Natural killer cell (primary cell): ENCODE measurements around the gene CNDP1. TPM values are rescaled to one million over a fixed set of nuclear protein-coding genes. Genes with fewer than 3 reads are reported as not detected.
"Not testable (repeated sequence)": the region's sequence is repeated elsewhere in the genome, so short reads cannot be mapped to it uniquely, and the experiment has no call there.

Experiments used
- ATAC-seq, 3 donors: fragments of 150-1000 bp in 2 of 3; fragments of 200-7000 bp in 1 of 3; cut with Tn5 transposase; 1 replicate in 1 of 3; 2 replicates in 2 of 3; pipeline ENCODE4 v1.10.0; 2021; ENCODE audit warnings: mild to moderate bottlenecking in 2 of 3, moderate library complexity in 2 of 3
- DNase-seq, 2 donors: peaks; one replicate each; pipeline versions ENCODE4 v3.0.0 to v3.0.0-alpha.2; 2013 to 2021; ENCODE audit warnings: mixed read lengths in 1 of 2
- H3K27ac ChIP-seq: one replicate; pipeline ENCODE4 v1.5.1; 2013; ENCODE audit warnings: mild to moderate bottlenecking, low read length
- H3K27me3 ChIP-seq: one replicate; pipeline ENCODE4 v1.6.1; 2013; ENCODE audit warnings: low read length; ENCODE audit not compliant: control insufficient read depth, insufficient read depth
- H3K36me3 ChIP-seq: one replicate; pipeline ENCODE4 v1.6.1; 2013; ENCODE audit warnings: low read length; ENCODE audit not compliant: control insufficient read depth, insufficient read depth
- H3K4me1 ChIP-seq: one replicate; pipeline ENCODE4 v1.6.1; 2013; ENCODE audit warnings: low read length; ENCODE audit not compliant: control insufficient read depth, insufficient read depth
- H3K4me3 ChIP-seq: one replicate; pipeline ENCODE4 v1.5.1; 2013; ENCODE audit warnings: low read length
- H3K9me3 ChIP-seq: one replicate; pipeline ENCODE4 v1.6.1; 2013; ENCODE audit warnings: low read length; ENCODE audit not compliant: control insufficient read depth, insufficient read depth
- H3K27ac Mint-ChIP-seq, 2 donors: one replicate each; pipeline ENCODE4 v1.8.0; 2022; ENCODE audit warnings: mild to moderate bottlenecking in 2 of 2, mixed read lengths in 2 of 2, moderate library complexity in 1 of 2
- H3K27me3 Mint-ChIP-seq, 2 donors: one replicate each; pipeline ENCODE4 v1.8.0; 2022; ENCODE audit warnings: low read depth in 2 of 2, mixed read lengths in 2 of 2
- H3K36me3 Mint-ChIP-seq: one replicate; pipeline ENCODE4 v1.8.0; 2022; ENCODE audit warnings: mixed read lengths
- H3K4me1 Mint-ChIP-seq, 2 donors: one replicate each; pipeline ENCODE4 v1.8.0; 2022; ENCODE audit warnings: mixed read lengths in 2 of 2
- H3K4me3 Mint-ChIP-seq: one replicate; pipeline ENCODE4 v1.8.0; 2022; ENCODE audit warnings: mild to moderate bottlenecking, moderate library complexity, mixed read lengths
- H3K9me3 Mint-ChIP-seq, 2 donors: one replicate each; pipeline ENCODE4 v1.8.0; 2022; ENCODE audit warnings: mixed read lengths in 2 of 2
- CTCF ChIP-seq: fragments of 200-600 bp; IDR thresholded peaks from one replicate; pipeline ENCODE4 v1.8.0; 2022; ENCODE audit warnings: antibody characterized with exemption
- WGBS: methylation state at CpG from one replicate; pipeline ENCODE4 v1.1.7; 2013; ENCODE audit warnings: missing lambda C conversion rate; ENCODE audit not compliant: insufficient coverage; 5-methylcytosine and 5-hydroxymethylcytosine counted together
- intact Hi-C: fragments of 100-400 bp; cut with micrococcal nuclease; formaldehyde crosslinking; loops from one replicate; pipeline ENCODE4 v1.14.2; 2022
- total RNA-seq, 4 donors: library from RNA; stranded (reverse); fragments of 120-200 nt in 1 of 4; gene quantifications; one replicate each; pipeline versions ENCODE4 v1.2.3 to v1.2.4, GENCODE V29; 2013 to 2022

The CNDP1 gene
- total RNA-seq, 3 donors from 2014 or later (not counting 1 experiment from before 2014, with no cell fraction given), result 0.31 to 0.60 (median 0.57) TPM

- Histone ChIP-seq H3K4me3 (no peak overlapping the region), H3K27ac (no peak overlapping the region), H3K9me3 (no peaks in the 10 kb centered on the region), H3K36me3 (peaks cover 40% of the 10 kb centered on the region), H3K4me1 (no peaks in the 10 kb centered on the region), H3K27me3 (no peaks in the 10 kb centered on the region)
- H3K4me3 Mint-ChIP-seq, result no peak overlapping the region
- intact Hi-C loops, result no loop called here
- H3K36me3 Mint-ChIP-seq, result peaks cover 11% of the 10 kb centered on the region
- no peaks in the 10 kb centered on the region for H3K9me3 Mint-ChIP-seq
- DNase-seq (no peak), ATAC-seq (no peak)
- no peak for TF ChIP-seq CTCF
- H3K27ac Mint-ChIP-seq, result no peak overlapping the region
- peaks cover 0 to 6% of the 10 kb centered on the region in 2 donors for H3K4me1 Mint-ChIP-seq
- H3K27me3 Mint-ChIP-seq, result no peaks in the 10 kb centered on the region
- 94% methylated on average over 23 of the region's 23 CpGs for WGBS
Observed at GRCh38 chr18:74522635-74523548, 11.4 kb upstream of the CNDP1 start.

- Histone ChIP-seq H3K4me1 (no peaks in the 10 kb centered on the region), H3K36me3 (peaks cover 29% of the 10 kb centered on the region), H3K27me3 (no peaks in the 10 kb centered on the region), H3K9me3 (no peaks in the 10 kb centered on the region), H3K4me3 (no peak overlapping the region), H3K27ac (no peak overlapping the region)
- peaks cover 11% of the 10 kb centered on the region for H3K36me3 Mint-ChIP-seq
- no peak for ATAC-seq
- intact Hi-C loops, result no loop called here
- no peaks in the 10 kb centered on the region for H3K9me3 Mint-ChIP-seq
- no peak overlapping the region for H3K4me3 Mint-ChIP-seq
- no peak overlapping the region for H3K27ac Mint-ChIP-seq
- DNase-seq, result no peak
- no peaks in the 10 kb centered on the region for H3K27me3 Mint-ChIP-seq
- TF ChIP-seq CTCF, result no peak
- peaks cover 0 to 6% of the 10 kb centered on the region in 2 donors for H3K4me1 Mint-ChIP-seq
- WGBS, result 20% methylated on average over 5 of the region's 5 CpGs
Observed at GRCh38 chr18:74524097-74524496, 10.2 kb upstream of the CNDP1 start.

- 95% methylated on average over 7 of the region's 7 CpGs for WGBS
- H3K27ac Mint-ChIP-seq, H3K9me3 Mint-ChIP-seq, ATAC-seq, intact Hi-C loops, H3K4me1 ChIP-seq, H3K4me3 ChIP-seq, H3K4me1 Mint-ChIP-seq, DNase-seq, H3K9me3 ChIP-seq, H3K27me3 Mint-ChIP-seq, H3K27me3 ChIP-seq, H3K4me3 Mint-ChIP-seq, H3K27ac ChIP-seq: not testable (repeated sequence)
- H3K36me3 Mint-ChIP-seq, result peaks cover 11% of the 10 kb centered on the region
- H3K36me3 ChIP-seq, result peaks cover 20% of the 10 kb centered on the region
Observed at GRCh38 chr18:74524915-74525314, 9.4 kb upstream of the CNDP1 start.

- intact Hi-C loops, result no loop called here
- Mint-ChIP-seq H3K9me3 (no peaks in the 10 kb centered on the region), H3K27me3 (peaks cover 3 to 6% of the 10 kb centered on the region in 2 donors), H3K27ac (no peak overlapping the region), H3K4me3 (no peak overlapping the region), H3K4me1 (peaks cover 0 to 6% of the 10 kb centered on the region in 2 donors), H3K36me3 (peaks cover 4% of the 10 kb centered on the region)
- H3K36me3 ChIP-seq, result peaks cover 12% of the 10 kb centered on the region
- ATAC-seq (no peak), DNase-seq (no peak)
- H3K4me3 ChIP-seq, result no peak overlapping the region
- H3K4me1 ChIP-seq, result no peaks in the 10 kb centered on the region
- H3K27ac ChIP-seq, result no peak overlapping the region
- 95% methylated on average over 9 of the region's 9 CpGs for WGBS
- TF ChIP-seq CTCF, result no peak
- no peaks in the 10 kb centered on the region for H3K9me3 ChIP-seq
- no peaks in the 10 kb centered on the region for H3K27me3 ChIP-seq
Observed at GRCh38 chr18:74525741-74526140, 8.6 kb upstream of the CNDP1 start.
